ENCODE measurements around the gene MCFD2.

Gene MCFD2

DNA sequence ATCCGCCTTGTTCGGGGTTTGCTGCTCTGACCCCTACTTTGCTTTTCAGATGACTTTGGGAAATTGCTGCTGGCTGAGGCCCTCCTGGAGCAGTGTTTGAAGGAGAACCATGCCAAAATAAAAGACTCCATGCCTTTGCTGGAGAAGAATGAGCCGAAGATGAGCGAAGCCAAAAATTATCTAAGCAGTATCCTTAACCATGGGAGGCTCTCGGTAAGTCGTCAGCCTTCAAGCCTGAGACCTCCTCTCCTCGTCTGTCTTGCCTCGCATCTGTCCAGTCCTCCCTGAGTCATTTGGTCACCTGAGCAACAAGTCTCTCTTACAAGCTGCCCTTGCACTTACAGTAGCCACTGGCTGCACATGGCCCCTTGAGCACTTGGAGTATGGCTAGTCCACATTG lies 34.7 kb upstream of the MCFD2 start:
- DNase-seq (ENCODE audit: extremely low read depth, low read depth) = no peak
- H3K4me3 ChIP-seq (replicated peaks; ENCODE audit: low read depth, low read length) = no peak overlapping the region
- no peak for TF ChIP-seq CTCF (IDR thresholded peaks at IDR 0.05; ENCODE audit: low read depth, low read length, missing control alignments)

- no peak for DNase-seq (ENCODE audit: extremely low read depth, low read depth)
- TF ChIP-seq CTCF (IDR thresholded peaks at IDR 0.05; ENCODE audit: low read depth, low read length, missing control alignments) = no peak
- no peak overlapping the region for H3K4me3 ChIP-seq (replicated peaks; ENCODE audit: low read depth, low read length)
These were observed 32.2 kb upstream of the MCFD2 start for GRCh38 chr2:46947841-46948240.

DNA sequence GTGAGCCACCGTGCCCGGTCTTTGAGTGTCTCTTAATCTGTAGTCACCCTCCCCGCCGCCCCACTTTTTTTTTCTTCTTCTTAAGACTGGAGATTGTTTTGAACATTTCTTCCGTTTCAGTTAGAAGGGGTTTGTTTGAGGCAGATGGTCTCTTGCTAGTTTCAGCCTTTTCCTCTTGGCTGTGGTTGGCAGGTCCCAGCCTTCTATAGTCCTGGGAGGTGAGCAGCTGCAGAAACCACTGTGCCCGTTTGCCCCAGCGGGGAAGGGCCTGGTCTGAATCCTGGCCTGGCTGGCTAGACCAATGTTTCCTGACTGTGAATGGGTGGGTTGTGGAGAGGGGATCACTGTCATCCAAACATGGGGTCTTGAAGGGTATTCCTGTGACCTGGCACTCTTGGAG lies 30.1 kb upstream of the MCFD2 start:
- no peak for TF ChIP-seq CTCF (IDR thresholded peaks at IDR 0.05; ENCODE audit: low read depth, low read length, missing control alignments)
- no peak overlapping the region for H3K4me3 ChIP-seq (replicated peaks; ENCODE audit: low read depth, low read length)
- DNase-seq (ENCODE audit: extremely low read depth, low read depth) = no peak

GRCh38 chr2:46943881-46944798 lies 28.5 kb upstream of the MCFD2 start:
- no peak for TF ChIP-seq CTCF (IDR thresholded peaks at IDR 0.05; ENCODE audit: low read depth, low read length, missing control alignments)
- no peak overlapping the region for H3K4me3 ChIP-seq (replicated peaks; ENCODE audit: low read depth, low read length)
- DNase-seq (ENCODE audit: extremely low read depth, low read depth) = no peak

DNA sequence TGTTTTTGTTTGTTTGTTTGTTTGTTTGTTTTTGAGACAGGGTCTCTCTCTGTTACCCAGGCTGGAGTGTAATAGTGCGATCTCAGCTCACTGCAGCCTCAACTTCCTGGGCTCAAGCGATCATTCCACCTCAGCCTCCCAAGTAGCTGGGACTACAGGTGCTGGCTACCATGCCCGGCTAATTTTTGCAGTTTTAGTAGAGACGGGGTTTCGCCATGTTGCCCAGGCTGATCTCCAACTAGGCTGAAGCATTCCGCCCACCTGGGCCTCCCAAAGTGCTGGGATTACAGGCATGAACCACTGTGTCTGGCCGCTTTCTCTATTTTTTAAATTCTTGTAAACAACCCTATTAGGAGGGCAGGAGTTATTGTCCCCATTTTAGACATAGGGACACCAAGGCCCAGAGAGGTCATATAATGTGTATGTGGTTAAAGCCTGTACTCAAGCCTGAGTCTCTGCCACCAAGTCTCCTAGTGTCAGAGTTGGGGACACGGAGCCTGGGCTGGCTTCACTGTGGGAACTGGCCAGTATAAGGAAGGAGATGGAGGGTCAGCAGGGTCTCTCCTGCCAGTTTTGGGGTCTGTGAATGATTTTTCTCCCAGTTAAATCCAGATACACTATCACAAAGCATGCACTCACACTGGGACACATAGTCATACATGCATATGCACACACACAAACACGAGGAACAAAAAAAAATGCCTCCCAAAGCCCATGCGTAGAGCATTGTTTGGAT lies 27.5 kb upstream of the MCFD2 start:
- TF ChIP-seq CTCF (IDR thresholded peaks at IDR 0.05; ENCODE audit: low read depth, low read length, missing control alignments) = no peak
- DNase-seq (ENCODE audit: extremely low read depth, low read depth) = no peak
- H3K4me3 ChIP-seq (replicated peaks; ENCODE audit: low read depth, low read length) = no peak overlapping the region; the same call in 1 of the 2 replicates

- no peak for TF ChIP-seq CTCF (IDR thresholded peaks at IDR 0.05; ENCODE audit: low read depth, low read length, missing control alignments)
- H3K4me3 ChIP-seq (replicated peaks; ENCODE audit: low read depth, low read length) = peak overlapping the region; percentile 78
- no peak for DNase-seq (ENCODE audit: extremely low read depth, low read depth)
These were observed 26.5 kb upstream of the MCFD2 start for GRCh38 chr2:46942143-46942526.

Data from HFF-Myc (cell line).